ENCODE results near the gene EVA1A.

Gene EVA1A

DNA sequence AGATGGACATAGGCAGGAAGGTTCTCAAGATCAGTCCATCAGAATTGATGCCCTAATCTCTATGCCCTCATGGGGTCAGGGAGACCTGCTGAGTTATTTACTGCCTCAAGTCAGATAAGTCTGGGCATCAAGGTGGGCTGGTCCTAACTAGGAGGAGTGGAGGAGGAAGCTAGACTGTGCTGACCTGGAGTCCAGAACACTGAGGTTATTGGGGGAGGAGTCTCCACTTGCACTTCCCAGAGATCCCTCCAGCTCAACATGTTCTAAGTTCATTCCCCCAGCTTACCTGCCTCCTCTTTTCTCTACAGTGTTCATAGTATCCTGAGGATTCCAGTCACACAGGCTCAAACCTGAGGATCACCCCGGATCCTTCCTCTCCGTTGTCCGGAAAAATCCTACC, 19.3 kb downstream of the EVA1A start:
- no peak for DNase-seq (ENCODE audit: low read depth in 2 of 2)

GRCh38 chr2:75540994-75541393, 19.7 kb downstream of the EVA1A start:
- no peak for DNase-seq (ENCODE audit: low read depth in 2 of 2)

GRCh38 chr2:75539955-75540716, 20.6 kb downstream of the EVA1A start:
- no peak for DNase-seq (ENCODE audit: low read depth in 2 of 2)

DNA sequence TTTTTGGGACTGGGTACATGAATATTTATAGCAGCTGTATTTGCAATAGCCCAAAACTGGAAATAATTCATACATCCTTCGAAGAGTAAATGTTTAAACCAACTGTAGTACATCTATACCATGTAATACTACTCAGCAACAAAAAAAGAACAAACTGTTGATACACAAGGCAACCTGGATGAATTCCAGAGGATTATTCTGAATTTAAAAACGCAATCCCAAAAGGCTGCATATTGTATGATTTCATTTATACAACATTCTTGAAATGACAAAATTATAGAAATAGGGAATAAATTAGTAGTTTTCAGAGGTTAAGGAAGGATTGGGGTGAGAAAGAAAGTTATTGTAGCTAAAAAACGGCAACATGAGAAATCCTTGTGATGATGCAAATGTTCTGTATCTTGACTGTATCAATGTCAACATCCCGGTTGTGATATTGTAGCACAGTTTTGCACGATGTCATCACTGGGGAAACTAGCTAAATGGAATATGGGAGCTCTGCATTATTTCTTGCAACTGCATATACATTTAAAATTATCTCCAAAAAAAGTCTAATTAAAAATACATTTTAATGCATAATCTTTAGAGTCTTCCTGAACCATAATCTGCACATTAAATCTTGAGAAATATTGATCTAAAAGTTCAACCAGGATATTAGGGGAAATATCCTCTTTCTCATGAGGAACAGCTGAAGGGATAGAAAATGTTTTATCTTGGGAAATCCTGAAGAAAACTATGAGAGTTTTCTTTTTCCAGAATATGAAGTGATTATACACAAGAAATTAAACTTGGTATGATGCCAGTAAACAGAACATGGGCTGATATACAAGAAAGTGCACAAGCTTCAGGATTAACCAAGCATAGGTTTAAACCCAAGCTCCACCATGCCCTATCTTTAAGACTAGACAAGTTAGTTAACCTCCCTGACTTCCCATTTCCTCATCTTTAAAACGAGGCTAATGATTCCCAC, 21.9 kb downstream of the EVA1A start:
- DNase-seq (ENCODE audit: low read depth in 2 of 2) = no peak

- DNase-seq (ENCODE audit: low read depth in 2 of 2) = no peak
Observed at GRCh38 chr2:75537658-75538057, 23.1 kb downstream of the EVA1A start.

DNA sequence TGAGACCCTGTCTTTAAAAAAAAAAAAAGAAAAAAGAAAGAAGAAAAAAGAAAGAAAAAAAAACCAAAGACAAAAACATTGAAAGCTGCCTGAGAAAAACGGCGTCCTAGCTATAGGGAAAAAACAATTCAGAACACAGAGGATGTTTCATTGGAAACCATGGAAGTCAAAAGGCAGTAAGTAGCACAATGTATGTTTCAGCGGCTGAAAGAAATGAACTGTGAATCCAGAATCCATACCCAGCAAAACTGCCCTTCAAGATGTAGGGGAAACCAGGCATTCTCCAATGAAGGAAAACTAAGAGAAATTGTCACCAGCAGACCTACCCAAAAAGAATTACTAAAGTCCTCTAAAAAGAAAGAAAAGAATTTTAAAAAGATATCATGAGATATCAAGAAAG, 27.6 kb downstream of the EVA1A start:
- DNase-seq (ENCODE audit: low read depth in 2 of 2) = no peak

GRCh38 chr2:75532488-75532887, 28.3 kb downstream of the EVA1A start:
- no peak for DNase-seq (ENCODE audit: low read depth in 2 of 2)

GRCh38 chr2:75528221-75528977, 32.3 kb downstream of the EVA1A start:
- DNase-seq (ENCODE audit: low read depth in 2 of 2) = no peak

DNA sequence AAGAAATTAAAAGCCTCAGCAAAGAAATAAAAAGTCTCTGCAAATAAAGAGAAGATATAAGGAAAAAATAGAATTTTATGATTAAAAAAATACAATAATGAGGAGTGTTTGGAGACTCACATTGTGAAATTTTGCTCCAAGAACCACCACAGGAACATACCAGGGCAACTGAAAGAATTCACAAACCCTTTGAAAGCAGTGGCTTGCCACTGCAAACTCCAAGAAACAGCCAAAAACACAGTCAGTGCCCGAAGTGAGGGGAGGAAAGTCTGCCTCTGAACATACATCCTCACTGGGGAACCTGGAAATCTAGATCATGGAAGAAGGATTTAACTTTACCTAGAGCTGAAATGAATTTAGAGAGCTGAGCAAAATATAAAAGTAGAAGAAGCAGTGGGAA, 33.1 kb downstream of the EVA1A start:
- DNase-seq (ENCODE audit: low read depth in 2 of 2) = no peak

DNA sequence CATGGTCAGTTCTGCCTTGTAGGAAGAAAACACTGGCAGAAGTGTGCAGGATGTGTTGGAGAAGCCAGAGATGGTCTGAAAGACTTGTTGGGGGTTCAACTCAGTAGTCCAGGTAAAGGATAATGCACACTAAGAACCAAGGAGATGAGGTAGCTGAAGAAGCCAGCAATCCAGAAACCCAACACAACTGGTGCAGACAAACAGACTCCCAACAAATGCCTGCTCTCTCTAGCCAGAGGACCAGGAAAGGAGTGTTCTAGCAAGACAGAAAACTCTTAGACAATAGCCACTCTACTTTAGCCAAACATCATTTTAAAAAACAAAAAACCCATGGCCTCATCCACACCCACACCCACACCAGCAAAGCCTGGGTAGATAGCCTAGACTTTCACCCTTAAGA, 33.9 kb downstream of the EVA1A start:
- no peak for DNase-seq (ENCODE audit: low read depth in 2 of 2)

GRCh38 chr2:75525434-75526310, 35.1 kb downstream of the EVA1A start:
- DNase-seq (ENCODE audit: low read depth in 2 of 2) = no peak

- no peak for DNase-seq (ENCODE audit: low read depth in 2 of 2)
Observed at GRCh38 chr2:75524276-75524911, 36.3 kb downstream of the EVA1A start.

- DNase-seq (ENCODE audit: low read depth in 2 of 2) = no peak
Observed at GRCh38 chr2:75523313-75524275, 37.1 kb downstream of the EVA1A start.

DNA sequence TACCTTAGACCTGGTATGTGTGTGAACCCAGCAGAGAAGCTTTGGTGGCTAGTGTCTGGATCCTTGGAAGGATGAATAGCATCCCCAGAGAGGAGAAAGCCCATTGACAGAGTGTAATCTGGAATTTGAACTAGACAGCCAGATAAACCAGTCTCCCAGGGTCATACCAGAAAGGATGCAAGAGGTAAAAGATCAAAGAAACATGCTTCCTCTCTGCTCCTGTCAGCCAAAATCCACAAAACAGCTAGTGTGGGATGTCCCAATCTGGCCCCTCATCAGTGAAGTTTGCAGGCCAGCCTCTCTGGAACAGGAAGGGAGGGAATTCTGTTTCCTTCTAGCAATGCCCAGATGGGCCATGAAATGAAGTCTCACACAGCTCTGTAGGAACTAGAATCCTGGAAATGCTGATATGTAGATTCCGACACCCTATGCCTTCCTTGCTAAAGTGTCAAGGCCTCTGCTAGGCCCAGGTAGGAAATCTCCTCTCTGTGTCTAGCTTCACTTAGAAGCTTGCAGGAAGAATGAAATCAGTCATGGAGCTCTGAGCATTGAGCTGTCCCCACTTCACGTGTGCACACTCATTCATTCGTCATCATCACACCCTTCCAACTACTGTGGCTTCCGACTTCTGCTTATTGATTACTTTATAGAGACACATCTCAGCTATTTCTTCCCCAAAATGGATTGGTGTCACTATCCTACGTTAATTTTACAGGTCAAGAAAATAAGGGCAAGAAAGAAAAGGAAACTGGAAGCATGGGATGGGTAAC, 38.0 kb downstream of the EVA1A start:
- no peak for DNase-seq (ENCODE audit: low read depth in 2 of 2)

DNA sequence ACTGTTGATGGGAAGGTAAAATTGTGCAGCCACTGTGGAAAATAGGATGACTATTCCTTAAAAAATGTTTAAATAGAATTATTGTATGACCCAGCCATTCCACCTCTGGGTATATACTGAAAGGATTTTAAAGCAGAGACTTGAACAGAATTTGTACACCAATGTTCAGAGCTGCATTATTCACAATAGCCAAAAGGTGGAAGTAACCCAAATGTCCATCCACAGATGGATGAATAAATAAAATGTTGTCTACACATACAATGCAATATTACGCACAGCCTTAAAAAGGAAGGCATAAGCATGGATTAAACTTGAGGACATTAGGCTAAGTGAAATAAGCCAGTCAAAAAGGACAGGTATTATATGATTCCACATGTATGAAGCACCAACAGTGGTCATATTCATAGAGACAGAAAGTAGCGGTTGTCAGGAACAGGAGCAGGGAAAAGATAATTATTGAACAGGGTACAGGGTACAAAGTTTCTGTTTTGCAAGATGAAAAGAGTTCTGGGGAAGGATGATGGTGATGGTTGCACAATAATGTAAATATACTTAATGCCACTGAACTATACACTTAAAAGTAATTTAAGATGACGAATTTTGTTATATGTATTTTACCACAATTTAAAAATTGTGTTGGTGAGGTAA, 39.4 kb downstream of the EVA1A start:
- DNase-seq (ENCODE audit: low read depth in 2 of 2) = no peak

DNA sequence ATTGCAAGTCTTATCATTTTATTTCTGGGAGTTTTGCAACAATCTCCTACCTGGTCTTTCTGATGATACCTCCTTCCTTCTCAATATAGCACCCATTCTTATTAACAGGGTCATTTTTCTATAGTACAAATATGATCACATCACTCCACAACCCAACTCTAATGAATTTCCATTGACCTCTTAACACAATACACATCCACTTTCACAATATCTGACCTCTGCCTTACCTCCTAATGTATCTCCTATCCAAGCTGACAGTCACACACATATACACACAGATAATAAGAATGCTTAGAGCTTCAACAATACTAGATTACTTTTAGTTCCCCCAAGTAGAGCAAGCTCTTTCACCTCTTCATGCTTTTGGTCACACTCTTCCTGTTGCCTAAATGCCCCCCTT, 40.9 kb downstream of the EVA1A start:
- no peak for DNase-seq (ENCODE audit: low read depth in 2 of 2)

- DNase-seq (ENCODE audit: low read depth in 2 of 2) = no peak
Observed at GRCh38 chr2:75518638-75519465, 41.9 kb downstream of the EVA1A start.

Measured in stimulated activated CD8-positive, alpha-beta memory T cell treated with anti-CD3 and anti-CD28 coated beads, Interleukin-2, amount 100 ng/mL, for 1 hour (primary cell).